Fibroblast of mammary gland (primary cell): ENCODE measurements around the gene FTO.

Experiments used
- DNase-seq: peaks from one replicate; pipeline ENCODE4 v3.0.0-alpha.2; 2010; ENCODE audit warnings: low read depth
- H3K4me3 ChIP-seq: 2 replicates; pipeline ENCODE4 v1.5.1; 2011; ENCODE audit warnings: low read depth, mild to moderate bottlenecking, low read length, moderate library complexity; ENCODE audit not compliant: control insufficient read depth
- CTCF ChIP-seq: conservative IDR thresholded peaks from 2 replicates; pipeline ENCODE4 v1.5.1; 2011; ENCODE audit warnings: low read depth, low read length, inconsistent platforms; ENCODE audit not compliant: control insufficient read depth, insufficient read depth

The FTO gene

GRCh38 chr16:54143410-54143809, 439.5 kb downstream of the FTO start:
- TF ChIP-seq CTCF, result no peak
- no peak for DNase-seq
- no peak overlapping the region for H3K4me3 ChIP-seq

- TF ChIP-seq CTCF, result no peak
- no peak overlapping the region for H3K4me3 ChIP-seq
- DNase-seq, result no peak
Measured at GRCh38 chr16:54143934-54144571, 440.1 kb downstream of the FTO start.

- no peak overlapping the region for H3K4me3 ChIP-seq
- TF ChIP-seq CTCF, result no peak
- DNase-seq, result no peak
Measured at GRCh38 chr16:54144572-54144947, 440.6 kb downstream of the FTO start.

GRCh38 chr16:54145881-54146280, 441.9 kb downstream of the FTO start:
- no peak for TF ChIP-seq CTCF
- H3K4me3 ChIP-seq, result no peak overlapping the region
- DNase-seq, result no peak

- H3K4me3 ChIP-seq, result no peak overlapping the region
- DNase-seq, result no peak
- TF ChIP-seq CTCF, result no peak
Measured at GRCh38 chr16:54148974-54149373, 445.0 kb downstream of the FTO start.

- DNase-seq, result no peak
- no peak overlapping the region for H3K4me3 ChIP-seq
- no peak for TF ChIP-seq CTCF
Measured at GRCh38 chr16:54150861-54151260, 446.9 kb downstream of the FTO start.
